ENCODE data around the gene OSBPL5.

DNA sequence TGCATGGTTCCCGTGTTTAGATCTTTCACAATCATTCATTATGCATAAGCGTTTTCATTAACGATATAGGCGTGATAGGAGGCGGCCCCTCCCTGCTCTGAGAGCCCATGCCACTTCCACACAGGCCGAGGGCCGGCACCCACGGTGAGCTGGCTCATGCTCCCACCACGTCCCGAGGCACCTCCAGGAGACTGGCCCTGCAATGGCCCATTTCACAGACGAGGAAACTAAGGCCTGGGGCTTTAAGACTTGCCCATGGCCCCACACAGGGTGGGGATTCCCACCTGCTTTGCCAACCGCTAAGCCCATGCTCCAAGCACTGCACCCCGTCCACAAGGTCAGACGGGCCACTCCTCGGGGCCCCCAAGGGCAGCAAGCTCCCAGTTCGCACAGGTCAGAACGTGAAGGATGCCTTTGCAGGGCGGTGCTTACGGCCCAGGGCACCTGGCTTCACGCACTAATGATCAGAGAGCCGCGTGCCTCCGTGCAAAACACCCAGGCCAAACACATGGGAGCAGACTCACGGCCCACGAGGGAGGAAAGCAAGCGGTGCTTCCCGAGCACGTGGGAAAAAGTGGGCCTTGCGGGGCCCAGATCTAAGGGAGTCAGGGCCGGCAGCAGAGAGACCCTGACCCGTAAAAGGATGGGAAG, 8.3 kb downstream of the OSBPL5 start:
- TF ChIP-seq, protein P1, sequence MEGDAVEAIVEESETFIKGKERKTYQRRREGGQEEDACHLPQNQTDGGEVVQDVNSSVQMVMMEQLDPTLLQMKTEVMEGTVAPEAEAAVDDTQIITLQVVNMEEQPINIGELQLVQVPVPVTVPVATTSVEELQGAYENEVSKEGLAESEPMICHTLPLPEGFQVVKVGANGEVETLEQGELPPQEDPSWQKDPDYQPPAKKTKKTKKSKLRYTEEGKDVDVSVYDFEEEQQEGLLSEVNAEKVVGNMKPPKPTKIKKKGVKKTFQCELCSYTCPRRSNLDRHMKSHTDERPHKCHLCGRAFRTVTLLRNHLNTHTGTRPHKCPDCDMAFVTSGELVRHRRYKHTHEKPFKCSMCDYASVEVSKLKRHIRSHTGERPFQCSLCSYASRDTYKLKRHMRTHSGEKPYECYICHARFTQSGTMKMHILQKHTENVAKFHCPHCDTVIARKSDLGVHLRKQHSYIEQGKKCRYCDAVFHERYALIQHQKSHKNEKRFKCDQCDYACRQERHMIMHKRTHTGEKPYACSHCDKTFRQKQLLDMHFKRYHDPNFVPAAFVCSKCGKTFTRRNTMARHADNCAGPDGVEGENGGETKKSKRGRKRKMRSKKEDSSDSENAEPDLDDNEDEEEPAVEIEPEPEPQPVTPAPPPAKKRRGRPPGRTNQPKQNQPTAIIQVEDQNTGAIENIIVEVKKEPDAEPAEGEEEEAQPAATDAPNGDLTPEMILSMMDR (conservative IDR thresholded peaks at IDR 0.05 in 1 of 2, IDR thresholded peaks at IDR 0.05 in 1 of 2; ENCODE audit: low read depth in 1 of 2, low read length in 2 of 2) = no peak
- TF ChIP-seq EZH2 (IDR thresholded peaks at IDR 0.05; ENCODE audit: low read length, missing control alignments) = no peak
